Measurements from ENCODE around the gene PTPN12. TPM values are rescaled to one million over a fixed set of nuclear protein-coding genes. Genes with fewer than 3 reads are reported as not detected.

The PTPN12 gene
- total and polyA plus RNA-seq, 2 donors (not counting 1 experiment from before 2014, with no cell fraction given): 42.3 to 47.8 TPM

DNA sequence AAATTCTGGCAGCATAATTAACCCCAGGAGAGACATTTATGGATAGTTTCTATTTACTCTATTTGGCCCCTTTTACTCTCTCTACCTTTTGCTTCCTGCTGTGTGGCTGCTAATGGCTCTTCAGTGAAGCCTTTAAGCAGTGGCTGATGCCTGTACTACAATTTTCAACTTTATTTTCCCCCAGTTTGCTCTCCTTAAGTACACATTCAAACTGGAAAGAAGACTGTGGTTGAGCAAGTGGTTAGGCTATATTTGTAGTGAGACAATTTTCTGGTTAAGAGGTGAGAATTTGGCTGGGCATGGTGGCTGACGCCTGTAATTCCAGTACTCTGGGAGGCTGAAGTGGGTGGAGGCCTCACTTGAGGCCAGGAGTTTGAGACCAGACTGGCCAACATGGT, 150.7 kb downstream of the PTPN12 start:
- Histone ChIP-seq H3K4me1 (ENCODE audit: control insufficient read depth, extremely low read depth, insufficient read depth, low read length) (no peaks in the 10 kb centered on the region), H3K4me3 (replicated peaks in 1 of 4; ENCODE audit: control extremely low read depth in 1 of 4, insufficient read depth in 1 of 4, low read depth in 3 of 4, low read length in 4 of 4) (no peak overlapping the region), H3K27me3 (ENCODE audit: control insufficient read depth, insufficient read depth, low read length) (no peaks in the 10 kb centered on the region), H3K4me2 (ENCODE audit: extremely low read depth, insufficient read depth, low read length) (no peak overlapping the region), H4K20me1 (ENCODE audit: control insufficient read depth, extremely low read depth, insufficient read depth, low read length) (no peaks in the 10 kb centered on the region), H3K9ac (ENCODE audit: insufficient read depth, low read length) (no peak overlapping the region), H3K9me3 (ENCODE audit: control insufficient read depth, insufficient read depth, low read depth, low read length) (no peaks in the 10 kb centered on the region), H3K27ac (ENCODE audit: insufficient read depth, low read length) (no peak overlapping the region), H3K36me3 (ENCODE audit: control insufficient read depth, insufficient read depth, low read length) (no peaks in the 10 kb centered on the region), H2AFZ (ENCODE audit: low read length) (no peak overlapping the region), H3K79me2 (ENCODE audit: control insufficient read depth, insufficient read depth, low read length) (peaks cover 16% of the 10 kb centered on the region)
- TF ChIP-seq EZH2 (IDR thresholded peaks at IDR 0.05; ENCODE audit: low read length, missing control alignments): no peak
- TF ChIP-seq, protein P1, sequence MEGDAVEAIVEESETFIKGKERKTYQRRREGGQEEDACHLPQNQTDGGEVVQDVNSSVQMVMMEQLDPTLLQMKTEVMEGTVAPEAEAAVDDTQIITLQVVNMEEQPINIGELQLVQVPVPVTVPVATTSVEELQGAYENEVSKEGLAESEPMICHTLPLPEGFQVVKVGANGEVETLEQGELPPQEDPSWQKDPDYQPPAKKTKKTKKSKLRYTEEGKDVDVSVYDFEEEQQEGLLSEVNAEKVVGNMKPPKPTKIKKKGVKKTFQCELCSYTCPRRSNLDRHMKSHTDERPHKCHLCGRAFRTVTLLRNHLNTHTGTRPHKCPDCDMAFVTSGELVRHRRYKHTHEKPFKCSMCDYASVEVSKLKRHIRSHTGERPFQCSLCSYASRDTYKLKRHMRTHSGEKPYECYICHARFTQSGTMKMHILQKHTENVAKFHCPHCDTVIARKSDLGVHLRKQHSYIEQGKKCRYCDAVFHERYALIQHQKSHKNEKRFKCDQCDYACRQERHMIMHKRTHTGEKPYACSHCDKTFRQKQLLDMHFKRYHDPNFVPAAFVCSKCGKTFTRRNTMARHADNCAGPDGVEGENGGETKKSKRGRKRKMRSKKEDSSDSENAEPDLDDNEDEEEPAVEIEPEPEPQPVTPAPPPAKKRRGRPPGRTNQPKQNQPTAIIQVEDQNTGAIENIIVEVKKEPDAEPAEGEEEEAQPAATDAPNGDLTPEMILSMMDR (conservative IDR thresholded peaks at IDR 0.05 in 1 of 2, IDR thresholded peaks at IDR 0.05 in 1 of 2; ENCODE audit: low read depth in 1 of 2, low read length in 2 of 2): no peak
- DNase-seq (ENCODE audit: low read depth in 2 of 2): no peak

Other genes starting within 250 kb of the PTPN12 start
- gene GSAP, start 120.9 kb upstream of the PTPN12 start, total RNA-seq: 10.3 and 21.5 TPM in 2 replicates
- gene GSAP, start 120.9 kb upstream of the PTPN12 start, polyA plus RNA-seq: 4.4 and 4.9 TPM in 2 replicates
- gene RSBN1L, start 159.2 kb downstream of the PTPN12 start, total RNA-seq: 19.7 and 20.0 TPM in 2 replicates
- 10.5 and 12.0 TPM in 2 replicates for gene RSBN1L, start 159.2 kb downstream of the PTPN12 start, polyA plus RNA-seq